Liver (tissue), 9 donors: ENCODE results near the gene PCDHGC5. TPM values are rescaled to one million over a fixed set of nuclear protein-coding genes. Genes with fewer than 3 reads are reported as not detected.

Experiments used
- DNase-seq: peaks from one replicate; pipeline ENCODE4 v3.0.0-alpha.2; 2017; ENCODE audit warnings: low spot score
- H3K27ac ChIP-seq, 2 donors: one replicate each; pipeline ENCODE4 v1.7.0; 2013; ENCODE audit warnings: inconsistent platforms in 2 of 2, low read length in 2 of 2, control low read depth in 1 of 2, low read depth in 1 of 2, mild to moderate bottlenecking in 1 of 2
- H3K27me3 ChIP-seq, 4 donors: one replicate each; pipeline versions ENCODE4 v1.6.1 to v1.7.0; 2013; ENCODE audit warnings: low read length in 3 of 4, inconsistent platforms in 1 of 4, mild to moderate bottlenecking in 1 of 4, moderate library complexity in 1 of 4; ENCODE audit not compliant: control insufficient read depth in 4 of 4, insufficient read depth in 4 of 4
- H3K36me3 ChIP-seq, 4 donors: one replicate each; pipeline versions ENCODE4 v1.6.1 to v1.7.0; 2013; ENCODE audit warnings: low read length in 3 of 4, mild to moderate bottlenecking in 3 of 4, low read depth in 1 of 4, moderate library complexity in 1 of 4; ENCODE audit not compliant: control insufficient read depth in 4 of 4, insufficient read depth in 3 of 4
- H3K4me1 ChIP-seq, 4 donors: one replicate each; pipeline versions ENCODE4 v1.6.1 to v1.7.0; 2013; ENCODE audit warnings: low read length in 3 of 4, mild to moderate bottlenecking in 3 of 4, moderate library complexity in 1 of 4; ENCODE audit not compliant: control insufficient read depth in 4 of 4, insufficient read depth in 4 of 4
- H3K4me3 ChIP-seq, 3 donors: one replicate each; pipeline versions ENCODE4 v1.6.1 to v1.7.0; 2013; ENCODE audit warnings: low read length in 3 of 3, control low read depth in 1 of 3, low read depth in 1 of 3, mild to moderate bottlenecking in 1 of 3
- H3K9ac ChIP-seq, 2 donors: one replicate each; pipeline ENCODE4 v1.7.0; 2013; ENCODE audit warnings: low read length in 2 of 2, mild to moderate bottlenecking in 2 of 2, moderate library complexity in 2 of 2, control low read depth in 1 of 2, low read depth in 1 of 2
- H3K9me3 ChIP-seq, 4 donors: one replicate each; pipeline versions ENCODE4 v1.6.1 to v1.7.0; 2013; ENCODE audit warnings: low read length in 3 of 4; ENCODE audit not compliant: control insufficient read depth in 4 of 4
- ATF3 ChIP-seq: IDR thresholded peaks from 2 replicates; pipeline ENCODE4 v1.6.1; 2016; ENCODE audit warnings: antibody characterized with exemption
- EGR1 ChIP-seq, 2 donors: IDR thresholded peaks; 2 replicates each; pipeline ENCODE4 v1.6.1; 2016 to 2018; ENCODE audit warnings: antibody characterized with exemption in 2 of 2, low read depth in 2 of 2
- FOXA1 ChIP-seq: IDR thresholded peaks from 2 replicates; pipeline ENCODE4 v1.6.1; 2016; ENCODE audit warnings: antibody characterized with exemption
- GABPA ChIP-seq, 2 donors: IDR thresholded peaks in 1 of 2; conservative IDR thresholded peaks in 1 of 2; 2 replicates each; pipeline ENCODE4 v1.6.1; 2016; ENCODE audit warnings: antibody characterized with exemption in 2 of 2, mild to moderate bottlenecking in 1 of 2, moderate library complexity in 1 of 2
- HNF4A ChIP-seq, 2 donors: conservative IDR thresholded peaks; 2 replicates each; pipeline ENCODE4 v1.6.1; 2016; ENCODE audit warnings: antibody characterized with exemption in 2 of 2, mild to moderate bottlenecking in 2 of 2
- HNF4G ChIP-seq: IDR thresholded peaks from 2 replicates; pipeline ENCODE4 v1.6.1; 2016; ENCODE audit warnings: antibody characterized with exemption
- JUND ChIP-seq, 2 donors: IDR thresholded peaks; 2 replicates each; pipeline ENCODE4 v1.6.1; 2016; ENCODE audit warnings: antibody characterized with exemption in 2 of 2
- MAX ChIP-seq: IDR thresholded peaks from 2 replicates; pipeline ENCODE4 v1.6.1; 2016; ENCODE audit warnings: antibody characterized with exemption
- NR2F2 ChIP-seq: IDR thresholded peaks from 2 replicates; pipeline ENCODE4 v1.6.1; 2016; ENCODE audit warnings: antibody characterized with exemption
- RAD21 ChIP-seq, 2 donors: IDR thresholded peaks; 2 replicates each; pipeline ENCODE4 v1.6.1; 2016; ENCODE audit warnings: antibody characterized with exemption in 2 of 2, mild to moderate bottlenecking in 2 of 2
- REST ChIP-seq: IDR thresholded peaks from 2 replicates; pipeline ENCODE4 v1.6.1; 2016; ENCODE audit warnings: antibody characterized with exemption, mild to moderate bottlenecking
- RXRA ChIP-seq, 2 donors: IDR thresholded peaks; 2 replicates each; pipeline ENCODE4 v1.6.1; 2017 to 2018; ENCODE audit warnings: antibody characterized with exemption in 2 of 2, mild to moderate bottlenecking in 1 of 2
- SP1 ChIP-seq: IDR thresholded peaks from 2 replicates; pipeline ENCODE4 v1.6.1; 2018; ENCODE audit warnings: antibody characterized with exemption, mild to moderate bottlenecking
- TAF1 ChIP-seq: conservative IDR thresholded peaks from 2 replicates; pipeline ENCODE4 v1.6.1; 2016; ENCODE audit warnings: antibody characterized with exemption, mild to moderate bottlenecking
- YY1 ChIP-seq: IDR thresholded peaks from 2 replicates; pipeline ENCODE4 v1.6.1; 2016; ENCODE audit warnings: antibody characterized with exemption, mild to moderate bottlenecking
- ZBTB33 ChIP-seq: IDR thresholded peaks from 2 replicates; pipeline ENCODE4 v1.6.1; 2016; ENCODE audit warnings: antibody characterized with exemption
- WGBS: extraction: QIAGEN DNeasy Blood & Tissue Kit; methylation state at CpG from one replicate; pipeline ENCODE4 v1.1.7; 2013; 5-methylcytosine and 5-hydroxymethylcytosine counted together
- polyA plus RNA-seq, 2 donors: library from polyadenylated mRNA; stranded (reverse) in 1 of 2; unstranded in 1 of 2; fragments of 200-250 nt in 1 of 2; fragments of >200 nt in 1 of 2; fragmentation: Nextera tagmentation in 1 of 2; extraction: Ambion mirVana in 1 of 2; gene quantifications; one replicate each; pipeline versions ENCODE4 v1.2.1 to v1.2.3, GENCODE V29; 2013 to 2015
- total RNA-seq, 2 donors: library from RNA; depleted of rRNA; stranded (reverse); fragments of >200 nt; gene quantifications; one replicate each; pipeline ENCODE4 v1.2.3, GENCODE V29; 2014
- donor health status: healthy.
- donor health status: healthy.
- donor health status: healthy.
- donor health status: healthy.
- donor health status: healthy.

PCDHGC5 gene
- total and polyA plus RNA-seq, 4 donors: 0.02 to 1.1 (median 0.19) TPM; not detected in 1

- H3K4me1 ChIP-seq: peaks cover 4 to 20% (median 7%) of the 10 kb centered on the region in 4 donors
- H3K9ac ChIP-seq: peak overlapping the region in 1 of 2 donors; percentile 19
- WGBS: 46% methylated on average over 29 of the region's 29 CpGs
- peak overlapping the region in 2 of 3 donors; percentile 27 to 51 for H3K4me3 ChIP-seq
- peaks cover 13 to 32% (median 26%) of the 10 kb centered on the region in 4 donors for H3K36me3 ChIP-seq
- no peak for TF ChIP-seq RAD21 (IDR thresholded peaks at IDR 0.05)
- TF ChIP-seq SP1: peak; percentile 25
- TF ChIP-seq EGR1 (IDR thresholded peaks at IDR 0.05; ENCODE audit: low read depth in 2 of 2): no peak
- no peak for TF ChIP-seq FOXA1
- H3K27me3 ChIP-seq: no peaks in the 10 kb centered on the region
- peak; percentile 57 for DNase-seq
- peak overlapping the region; percentile 58 to 72 for H3K27ac ChIP-seq
- H3K9me3 ChIP-seq: no peaks in the 10 kb centered on the region
Observed at GRCh38 chr5:141513627-141514329, 24.9 kb downstream of the PCDHGC5 start.

- H3K9ac ChIP-seq: no peak overlapping the region
- DNase-seq: no peak
- WGBS: 81% methylated on average over 6 of the region's 6 CpGs
- H3K4me3 ChIP-seq: no peak overlapping the region
- no peaks in the 10 kb centered on the region for H3K27me3 ChIP-seq
- H3K4me1 ChIP-seq: peaks cover 4 to 20% (median 7%) of the 10 kb centered on the region in 4 donors
- peak overlapping the region; percentile 58 to 72 for H3K27ac ChIP-seq
- no peak for TF ChIP-seq ATF3
- no peak for TF ChIP-seq REST
- no peak for TF ChIP-seq HNF4G
- no peak for TF ChIP-seq MAX
- TF ChIP-seq EGR1 (IDR thresholded peaks at IDR 0.05; ENCODE audit: low read depth in 2 of 2): no peak
- TF ChIP-seq NR2F2: no peak
- TF ChIP-seq JUND (IDR thresholded peaks at IDR 0.05): no peak
- TF ChIP-seq TAF1: no peak
- TF ChIP-seq RXRA (IDR thresholded peaks at IDR 0.05): no peak
- no peak for TF ChIP-seq YY1
- no peak for TF ChIP-seq HNF4A (conservative IDR thresholded peaks at IDR 0.05)
- no peak for TF ChIP-seq ZBTB33
- TF ChIP-seq GABPA (IDR thresholded peaks at IDR 0.05 in 1 of 2, conservative IDR thresholded peaks at IDR 0.05 in 1 of 2): no peak
- peaks cover 17 to 40% (median 33%) of the 10 kb centered on the region in 4 donors for H3K36me3 ChIP-seq
- H3K9me3 ChIP-seq: no peaks in the 10 kb centered on the region
Observed at GRCh38 chr5:141514330-141515133, 25.7 kb downstream of the PCDHGC5 start.
